ENCODE data around the gene SLC7A5.

SLC7A5 gene

DNA sequence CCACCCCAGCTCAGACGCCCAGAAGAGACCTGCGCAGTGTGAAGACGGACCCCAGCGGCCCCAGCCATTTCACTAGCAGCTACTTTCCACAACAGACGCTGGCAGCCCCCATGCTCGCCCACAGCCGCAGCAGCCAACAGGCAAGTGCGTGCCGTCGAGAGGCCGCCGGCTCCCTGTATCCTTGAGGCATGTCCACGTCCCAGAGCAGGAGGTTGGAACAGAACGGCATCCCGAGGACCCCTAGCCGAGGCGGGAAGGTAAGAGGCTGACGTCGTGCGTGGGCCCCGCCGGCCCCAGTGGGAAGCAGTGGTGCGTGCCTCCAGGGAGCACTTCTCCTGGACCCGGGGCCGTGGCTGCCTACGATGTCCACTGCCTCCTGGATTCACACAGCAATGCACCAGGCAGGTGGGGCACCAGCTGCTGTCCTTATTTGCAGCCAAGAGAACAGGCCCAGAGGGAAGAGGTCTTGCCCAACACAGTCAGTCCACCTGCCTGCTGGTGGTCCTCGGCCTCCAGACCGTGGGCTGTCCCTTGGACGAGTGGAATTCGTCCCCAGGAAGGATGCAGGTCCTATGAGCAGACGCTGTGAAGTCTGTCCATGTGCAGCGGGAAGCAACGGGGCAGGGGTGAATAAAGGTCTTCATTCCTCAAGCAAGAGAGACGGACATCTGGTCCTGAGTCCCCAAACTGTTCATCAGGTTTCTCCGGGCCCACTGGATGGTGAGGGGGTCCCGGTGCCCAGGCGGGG lies 38.5 kb downstream of the SLC7A5 start:
- H3K4me2 ChIP-seq, result no peak overlapping the region
- no peak overlapping the region for H3K9ac ChIP-seq
- no peak overlapping the region for H3K27ac ChIP-seq
- H3K36me3 ChIP-seq (ENCODE audit: insufficient read depth), result no peaks in the 10 kb centered on the region
- H3K27me3 ChIP-seq (ENCODE audit: insufficient read depth, low read depth), result no peaks in the 10 kb centered on the region
- TF ChIP-seq, protein P1, sequence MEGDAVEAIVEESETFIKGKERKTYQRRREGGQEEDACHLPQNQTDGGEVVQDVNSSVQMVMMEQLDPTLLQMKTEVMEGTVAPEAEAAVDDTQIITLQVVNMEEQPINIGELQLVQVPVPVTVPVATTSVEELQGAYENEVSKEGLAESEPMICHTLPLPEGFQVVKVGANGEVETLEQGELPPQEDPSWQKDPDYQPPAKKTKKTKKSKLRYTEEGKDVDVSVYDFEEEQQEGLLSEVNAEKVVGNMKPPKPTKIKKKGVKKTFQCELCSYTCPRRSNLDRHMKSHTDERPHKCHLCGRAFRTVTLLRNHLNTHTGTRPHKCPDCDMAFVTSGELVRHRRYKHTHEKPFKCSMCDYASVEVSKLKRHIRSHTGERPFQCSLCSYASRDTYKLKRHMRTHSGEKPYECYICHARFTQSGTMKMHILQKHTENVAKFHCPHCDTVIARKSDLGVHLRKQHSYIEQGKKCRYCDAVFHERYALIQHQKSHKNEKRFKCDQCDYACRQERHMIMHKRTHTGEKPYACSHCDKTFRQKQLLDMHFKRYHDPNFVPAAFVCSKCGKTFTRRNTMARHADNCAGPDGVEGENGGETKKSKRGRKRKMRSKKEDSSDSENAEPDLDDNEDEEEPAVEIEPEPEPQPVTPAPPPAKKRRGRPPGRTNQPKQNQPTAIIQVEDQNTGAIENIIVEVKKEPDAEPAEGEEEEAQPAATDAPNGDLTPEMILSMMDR (conservative IDR thresholded peaks at IDR 0.05; ENCODE audit: low read depth, low read length), result no peak
- H4K20me1 ChIP-seq (ENCODE audit: insufficient read depth), result no peaks in the 10 kb centered on the region
- no peaks in the 10 kb centered on the region for H3K79me2 ChIP-seq (ENCODE audit: insufficient read depth, low read depth)
- no peaks in the 10 kb centered on the region for H3K4me1 ChIP-seq (ENCODE audit: low read depth, poor library complexity, severe bottlenecking)
- H2AFZ ChIP-seq (ENCODE audit: low read depth), result no peak overlapping the region
- no peak overlapping the region for H3K4me3 ChIP-seq (IDR thresholded peaks at IDR 0.05; ENCODE audit: insufficient read depth, low read depth, low read length)

GRCh38 chr16:87829988-87830672 lies 39.2 kb downstream of the SLC7A5 start:
- H3K4me2 ChIP-seq, result no peak overlapping the region
- H2AFZ ChIP-seq (ENCODE audit: low read depth), result no peak overlapping the region
- no peaks in the 10 kb centered on the region for H3K27me3 ChIP-seq (ENCODE audit: insufficient read depth, low read depth)
- H3K27ac ChIP-seq, result no peak overlapping the region
- H3K36me3 ChIP-seq (ENCODE audit: insufficient read depth), result no peaks in the 10 kb centered on the region
- no peaks in the 10 kb centered on the region for H3K79me2 ChIP-seq (ENCODE audit: insufficient read depth, low read depth)
- H3K4me1 ChIP-seq (ENCODE audit: low read depth, poor library complexity, severe bottlenecking), result no peaks in the 10 kb centered on the region
- no peaks in the 10 kb centered on the region for H4K20me1 ChIP-seq (ENCODE audit: insufficient read depth)
- H3K9ac ChIP-seq, result no peak overlapping the region
- TF ChIP-seq, protein P1 (conservative IDR thresholded peaks at IDR 0.05; ENCODE audit: low read depth, low read length), result no peak
- H3K4me3 ChIP-seq (IDR thresholded peaks at IDR 0.05; ENCODE audit: insufficient read depth, low read depth, low read length), result no peak overlapping the region

GRCh38 chr16:87829622-87829980 lies 39.7 kb downstream of the SLC7A5 start:
- Histone ChIP-seq H3K9ac (no peak overlapping the region), H3K27me3 (ENCODE audit: insufficient read depth, low read depth) (no peaks in the 10 kb centered on the region), H3K4me1 (ENCODE audit: low read depth, poor library complexity, severe bottlenecking) (no peaks in the 10 kb centered on the region), H3K36me3 (ENCODE audit: insufficient read depth) (no peaks in the 10 kb centered on the region), H3K27ac (no peak overlapping the region), H2AFZ (ENCODE audit: low read depth) (no peak overlapping the region), H4K20me1 (ENCODE audit: insufficient read depth) (no peaks in the 10 kb centered on the region), H3K4me3 (IDR thresholded peaks at IDR 0.05; ENCODE audit: insufficient read depth, low read depth, low read length) (no peak overlapping the region), H3K79me2 (ENCODE audit: insufficient read depth, low read depth) (no peaks in the 10 kb centered on the region), H3K4me2 (no peak overlapping the region)
- TF ChIP-seq, protein P1 (conservative IDR thresholded peaks at IDR 0.05; ENCODE audit: low read depth, low read length), result no peak

- H3K4me2 ChIP-seq, result no peak overlapping the region
- no peak overlapping the region for H3K4me3 ChIP-seq (IDR thresholded peaks at IDR 0.05; ENCODE audit: insufficient read depth, low read depth, low read length)
- H4K20me1 ChIP-seq (ENCODE audit: insufficient read depth), result no peaks in the 10 kb centered on the region
- no peaks in the 10 kb centered on the region for H3K36me3 ChIP-seq (ENCODE audit: insufficient read depth)
- H3K27ac ChIP-seq, result no peak overlapping the region
- H3K27me3 ChIP-seq (ENCODE audit: insufficient read depth, low read depth), result peaks cover 3% of the 10 kb centered on the region; the same call in 1 of the 2 replicates
- H3K79me2 ChIP-seq (ENCODE audit: insufficient read depth, low read depth), result no peaks in the 10 kb centered on the region
- no peak overlapping the region for H3K9ac ChIP-seq
- H2AFZ ChIP-seq (ENCODE audit: low read depth), result no peak overlapping the region
- H3K4me1 ChIP-seq (ENCODE audit: low read depth, poor library complexity, severe bottlenecking), result no peaks in the 10 kb centered on the region
- TF ChIP-seq, protein P1 (conservative IDR thresholded peaks at IDR 0.05; ENCODE audit: low read depth, low read length), result no peak
Measured at GRCh38 chr16:87828907-87829621, 40.2 kb downstream of the SLC7A5 start.

Data from KMS-11 (cell line).